ENCODE data around the gene IER3.
A peak's percentile ranks its signal among the peaks of the same experiment; 100 is the strongest.

The IER3 gene

DNA sequence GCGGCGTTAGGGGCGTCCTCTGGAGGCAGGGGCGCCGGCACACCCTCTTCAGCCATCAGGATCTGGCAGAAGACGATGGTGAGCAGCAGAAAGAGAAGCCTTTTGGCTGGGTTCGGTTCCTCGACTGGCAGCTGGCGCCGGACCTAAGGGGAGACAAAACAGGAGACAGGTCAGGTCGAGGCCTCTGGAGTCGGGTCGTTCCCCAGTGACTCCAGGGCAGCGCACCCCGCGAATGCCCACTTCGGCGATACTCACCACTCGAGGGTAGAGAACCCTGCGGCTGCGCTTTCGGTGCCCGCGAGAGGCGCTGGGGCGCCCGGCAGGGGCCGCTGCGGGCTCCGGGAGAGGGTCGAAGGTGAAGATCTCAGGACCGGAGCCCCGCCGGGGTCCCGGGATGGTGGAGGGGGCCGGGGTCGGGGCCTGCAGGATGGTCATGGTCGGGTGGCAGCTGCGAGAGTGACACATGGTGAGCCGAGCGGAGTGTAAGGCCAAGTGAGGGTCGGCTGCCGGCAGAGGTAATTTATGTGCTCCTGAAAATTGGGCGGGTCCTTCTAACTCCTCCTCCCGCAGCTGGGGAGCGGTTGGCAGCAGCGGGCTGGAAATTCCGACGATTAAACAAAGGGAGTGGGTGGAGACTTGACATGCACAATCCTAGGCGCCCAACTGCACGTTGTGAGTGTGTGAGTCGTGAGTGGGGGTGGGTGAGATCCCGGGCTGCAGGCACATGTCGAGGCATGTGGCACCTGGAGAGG is at the start of gene IER3:
Gene IER3 (minus strand): TSS at position 494 of the 752 bp plus-strand sequence. CDS start 29 bp downstream, at position 465.
- DNase-seq: peak; percentile 54 to 93 (median 76)
- intact Hi-C loops (cut with DNase I): loop anchor here (5.0 to 10.0 kb wide), 2 partner anchors 38 to 141 kb away; partner anchors contain the start of gene DDR1

DNA sequence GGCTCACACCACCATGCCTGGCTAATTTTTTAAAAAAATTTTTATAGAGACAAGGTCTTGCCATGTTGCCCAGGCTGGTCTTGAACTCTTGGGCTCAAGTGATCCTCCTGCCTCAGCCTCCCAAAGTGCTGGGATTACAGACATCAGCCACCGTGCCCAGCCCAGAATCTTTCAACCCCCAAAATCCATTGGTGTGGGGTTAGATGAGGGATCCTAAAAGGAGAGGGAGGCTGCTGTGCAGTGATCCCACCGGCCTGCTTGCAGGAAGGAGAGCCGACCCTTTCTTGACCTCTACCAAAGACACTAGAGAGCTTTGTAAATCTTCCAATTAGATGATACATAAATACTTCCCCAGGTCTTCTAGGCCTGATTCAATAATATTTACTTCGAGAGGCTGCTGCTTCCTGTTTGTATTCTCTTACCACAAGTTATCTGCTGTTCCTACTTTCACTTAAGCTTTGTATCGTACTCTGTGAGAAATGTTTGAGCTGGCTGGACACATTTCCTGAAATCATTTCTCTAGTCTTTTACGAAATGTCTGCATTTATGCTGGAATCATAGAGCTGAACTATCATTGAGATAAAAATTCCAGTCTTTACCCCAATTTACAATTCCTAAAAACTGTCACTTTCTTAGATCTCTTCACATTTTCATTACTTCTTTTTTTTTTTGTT is 49.3 kb upstream of the IER3 start:
- DNase-seq: no peak

DNA sequence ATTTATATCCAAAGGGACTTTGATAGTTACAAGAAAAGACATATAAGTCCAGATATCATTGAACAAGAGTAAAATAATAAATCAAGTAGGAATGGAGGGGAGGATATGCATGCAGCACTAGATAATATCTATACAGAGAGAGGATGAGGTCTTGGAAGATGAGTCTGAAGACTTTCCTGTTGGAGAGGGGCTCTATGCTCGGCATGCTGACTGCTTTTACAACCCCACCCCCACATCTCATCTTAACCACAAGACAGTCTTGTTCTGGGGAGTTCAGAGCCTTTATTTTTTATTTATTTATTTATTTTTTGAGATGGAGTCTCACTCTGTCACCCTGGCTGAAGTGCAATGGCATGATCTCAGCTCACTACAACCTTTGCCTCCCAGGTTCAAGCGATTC is 48.4 kb upstream of the IER3 start:
- intact Hi-C loops (cut with DNase I): no loop called here
- DNase-seq: no peak

More for the DNA sequence above, 49.3 kb upstream of the IER3 start:
- intact Hi-C loops (cut with DNase I): no loop called here

GRCh38 chr6:30790724-30791383 is 46.5 kb upstream of the IER3 start:
- intact Hi-C loops (cut with DNase I): no loop called here
- DNase-seq: no peak

DNA sequence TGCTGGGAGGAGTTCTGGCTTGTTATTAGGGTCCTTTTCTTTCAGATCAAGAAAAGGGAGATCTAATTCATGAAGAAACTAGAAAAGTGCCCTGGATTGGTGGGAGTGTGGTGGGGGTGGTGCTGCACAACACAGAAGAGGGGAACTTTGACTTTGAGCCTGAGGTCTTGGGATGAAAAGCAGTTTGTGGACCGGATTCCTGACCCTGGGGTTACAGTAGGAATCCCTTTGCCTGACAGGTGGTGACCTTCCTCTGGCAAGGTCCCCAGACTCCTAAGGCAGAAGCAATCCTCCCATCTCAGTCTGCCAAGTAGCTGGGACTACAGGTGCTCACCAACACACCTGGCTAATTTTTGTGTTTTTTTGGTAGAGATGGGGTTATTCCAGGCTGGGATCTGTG is 45.3 kb upstream of the IER3 start:
- no peak for DNase-seq
- intact Hi-C loops (cut with DNase I): no loop called here

GRCh38 chr6:30787954-30788353 is 43.6 kb upstream of the IER3 start:
- intact Hi-C loops (cut with DNase I): no loop called here
- no peak for DNase-seq

DNA sequence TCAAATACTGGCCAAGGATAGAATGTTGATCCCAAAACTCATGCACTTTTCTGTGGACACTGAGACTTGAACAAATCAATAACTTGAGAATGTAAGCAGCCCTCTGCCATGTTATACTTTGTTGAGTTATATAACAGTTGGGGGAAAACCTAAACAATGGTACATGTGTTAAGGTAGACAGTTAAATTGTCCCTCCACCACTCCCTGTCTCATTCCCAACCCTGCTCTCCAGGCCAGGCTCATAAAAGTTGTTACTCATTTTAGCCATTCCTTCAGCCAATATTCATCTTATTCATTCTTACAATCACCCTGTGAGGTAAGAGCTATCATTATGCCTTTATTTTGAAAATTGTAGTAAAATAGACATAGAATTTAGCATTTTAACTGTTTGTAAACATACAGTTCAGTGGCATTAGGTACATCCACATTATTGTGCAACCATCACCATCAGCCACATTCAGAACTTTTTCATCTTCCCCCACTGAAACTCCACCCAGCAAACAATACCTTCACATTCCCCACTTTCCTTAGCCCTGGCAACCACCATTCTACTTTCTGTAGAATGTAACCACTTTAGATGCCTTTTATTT is 38.2 kb upstream of the IER3 start:
- intact Hi-C loops (cut with DNase I): loop anchor here (5.0 kb wide), 1 partner anchor 40 kb away; the partner anchor contains the start of genes FLOT1 and IER3
- DNase-seq: no peak

- peak; percentile 67 to 96 (median 88) for DNase-seq
- intact Hi-C loops (cut with DNase I): loop anchor here (5.0 kb wide), 1 partner anchor 40 kb away; the partner anchor contains the start of genes FLOT1 and IER3
Observed at GRCh38 chr6:30781743-30782424, 37.5 kb upstream of the IER3 start.

DNA sequence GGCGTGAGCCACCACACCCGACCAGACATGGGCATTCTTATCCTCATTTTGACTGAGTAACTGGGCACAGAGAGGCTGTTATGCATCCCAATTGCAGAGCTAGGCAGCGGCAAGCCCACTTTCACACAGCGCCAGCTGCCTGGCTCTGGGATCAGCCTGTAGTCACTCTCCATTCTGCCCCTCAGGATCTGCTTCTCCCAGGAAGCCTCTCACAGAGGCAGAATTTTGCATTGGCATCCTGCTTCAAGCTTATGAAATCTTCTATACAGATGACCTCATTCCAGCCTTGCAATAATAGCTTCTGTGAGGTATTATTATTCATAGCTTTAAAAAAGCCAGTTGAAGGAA is 37.0 kb upstream of the IER3 start:
- peak in 6 of 42 donors; percentile 8 to 45 (median 26) for DNase-seq
- intact Hi-C loops (cut with DNase I): loop anchor here (5.0 kb wide), 1 partner anchor 39 kb away; the partner anchor contains the start of genes FLOT1 and IER3

- DNase-seq: no peak
- intact Hi-C loops (cut with DNase I): loop anchor here (5.0 kb wide), 1 partner anchor 38 kb away; the partner anchor contains the start of genes FLOT1 and IER3
Observed at GRCh38 chr6:30780642-30780920, 36.2 kb upstream of the IER3 start.

- no peak for DNase-seq
- intact Hi-C loops (cut with DNase I): loop anchor here (5.0 kb wide), 1 partner anchor 38 kb away; the partner anchor contains the start of genes FLOT1 and IER3
Observed at GRCh38 chr6:30779850-30780641, 35.7 kb upstream of the IER3 start.

GRCh38 chr6:30778001-30778635 is 33.8 kb upstream of the IER3 start:
- intact Hi-C loops (cut with DNase I): no loop called here

GRCh38 chr6:30777155-30777485 is 32.8 kb upstream of the IER3 start:
- intact Hi-C loops (cut with DNase I): no loop called here
- DNase-seq: no peak

More at GRCh38 chr6:30778001-30778635, 33.8 kb upstream of the IER3 start:
- DNase-seq: no peak

GRCh38 chr6:30776390-30777154 is 32.2 kb upstream of the IER3 start:
- intact Hi-C loops (cut with DNase I): no loop called here
- no peak for DNase-seq

DNA sequence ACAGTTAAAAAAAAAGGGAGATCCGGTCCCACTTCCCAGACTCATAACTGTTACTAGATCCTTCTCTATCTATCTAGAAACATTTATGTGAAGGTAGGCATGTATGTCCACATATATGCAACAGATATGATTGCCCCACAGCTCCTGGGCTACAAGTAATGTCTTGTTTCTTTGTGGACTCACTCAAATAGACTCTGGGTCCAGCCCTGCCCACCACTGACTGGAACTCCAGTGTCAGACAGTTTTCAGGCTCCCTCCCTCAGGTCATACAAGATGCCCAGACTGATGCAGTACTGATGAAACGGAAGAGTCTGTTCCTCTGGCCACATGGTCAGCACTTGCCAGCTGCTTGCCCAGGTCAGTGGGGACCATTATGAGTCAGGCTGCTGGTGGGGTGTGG is 30.8 kb upstream of the IER3 start:
- intact Hi-C loops (cut with DNase I): no loop called here

GRCh38 chr6:30774701-30775100 is 30.4 kb upstream of the IER3 start:
- no peak for DNase-seq
- intact Hi-C loops (cut with DNase I): no loop called here

More for the DNA sequence above, 30.8 kb upstream of the IER3 start:
- DNase-seq: no peak

DNA sequence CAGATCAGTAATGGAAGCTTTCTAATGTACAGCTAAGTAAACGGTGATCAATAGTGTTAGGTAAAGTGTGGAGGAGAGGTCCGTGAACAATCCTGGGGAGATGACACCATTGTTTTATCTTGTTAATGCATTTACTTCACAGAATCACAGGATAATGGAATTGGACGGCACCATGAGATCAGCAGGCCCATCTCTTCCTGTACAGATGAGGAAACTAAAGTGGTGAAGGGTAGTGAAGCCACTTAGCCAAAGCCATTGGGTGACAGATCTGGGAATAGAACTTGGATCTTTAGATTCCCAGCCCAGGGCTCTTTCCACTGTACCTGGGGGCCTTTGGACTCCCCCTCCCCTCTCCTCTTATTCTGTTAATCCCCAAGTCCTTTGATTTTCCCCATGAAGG is 26.2 kb upstream of the IER3 start:
- no peak for DNase-seq

More for the DNA sequence above, 26.2 kb upstream of the IER3 start:
- intact Hi-C loops (cut with DNase I): no loop called here

Measured in head of caudate nucleus (tissue), 42 donors.